Esophagus squamous epithelium (tissue), 5 donors: ENCODE data around the gene EGFR. TPM values are rescaled to one million over a fixed set of nuclear protein-coding genes. Genes with fewer than 3 reads are reported as not detected.

Experiments used
- DNase-seq: peaks from one replicate; lab custom pipeline; 2025; lab: John Stamatoyannopoulos, UW
- H3K27ac ChIP-seq, 4 donors: fragments of 200-600 bp; sonication (generic); one replicate each; pipeline ENCODE4 v1.5.1; 2016 to 2019; ENCODE audit warnings: mild to moderate bottlenecking in 1 of 4
- H3K27me3 ChIP-seq, 4 donors: fragments of 200-600 bp; sonication (generic); 1 replicate in 3 of 4; 2 replicates in 1 of 4; pipeline versions ENCODE4 v1.5.1 to v1.6.0; 2017 to 2021; ENCODE audit warnings: antibody characterized with exemption in 1 of 4
- H3K36me3 ChIP-seq, 3 donors: fragments of 200-600 bp; sonication (generic); one replicate each; pipeline ENCODE4 v1.5.1; 2016 to 2019
- H3K4me1 ChIP-seq, 3 donors: fragments of 200-600 bp; sonication (generic); one replicate each; pipeline ENCODE4 v1.5.1; 2017 to 2019
- H3K4me3 ChIP-seq, 4 donors: fragments of 200-600 bp; sonication (generic); 1 replicate in 3 of 4; 2 replicates in 1 of 4; pipeline ENCODE4 v1.5.1; 2016 to 2019; ENCODE audit warnings: mild to moderate bottlenecking in 2 of 4, moderate library complexity in 1 of 4
- H3K9me3 ChIP-seq, 3 donors: fragments of 200-600 bp; sonication (generic); one replicate each; pipeline ENCODE4 v1.5.1; 2016 to 2019
- CTCF ChIP-seq, 6 experiments: fragments of 450-650 bp in 4 of 6; fragments of 200-600 bp in 2 of 6; sonication (generic) in 2 of 6; IDR thresholded peaks; one replicate each; pipeline ENCODE4 v1.5.1; 2016 to 2019; ENCODE audit warnings: antibody characterized with exemption in 6 of 6, mild to moderate bottlenecking in 4 of 6, moderate library complexity in 4 of 6
- POLR2A ChIP-seq, 4 donors: fragments of 450-650 bp; IDR thresholded peaks; one replicate each; pipeline ENCODE4 v1.6.1; 2017; ENCODE audit warnings: antibody characterized with exemption in 4 of 4, mild to moderate bottlenecking in 4 of 4, moderate library complexity in 3 of 4
- WGBS, 2 donors: methylation state at CpG; one replicate each; pipeline ENCODE4 v1.1.5; 2018; 5-methylcytosine and 5-hydroxymethylcytosine counted together
- intact Hi-C: fragments of 100-400 bp; cut with DNase I; formaldehyde crosslinking; loops from one replicate; pipeline ENCODE4 v1.15.0; 2022
- total RNA-seq, 4 donors: library from RNA; depleted of rRNA; stranded (reverse); fragments of >200 nt; gene quantifications; one replicate each; pipeline ENCODE4 v1.1.0, GENCODE V29; 2016
- donor health status: DM: yes; HTN: yes; CAD: no.

Gene EGFR
- total RNA-seq, 4 donors from 2014 or later = 66.1 to 108 (median 72.3) TPM

- TF ChIP-seq CTCF (IDR thresholded peaks at IDR 0.05) (no peak), POLR2A (IDR thresholded peaks at IDR 0.05) (no peak)
- Histone ChIP-seq H3K9me3 (no peaks in the 10 kb centered on the region), H3K27ac (peak overlapping the region; percentile 56 to 96 (median 90)), H3K27me3 (no peaks in the 10 kb centered on the region), H3K4me1 (peaks cover 43 to 90% (median 61%) of the 10 kb centered on the region in 3 donors), H3K36me3 (peaks cover 0 to 3% (median 0%) of the 10 kb centered on the region in 3 donors), H3K4me3 (no peak overlapping the region)
- intact Hi-C loops = no loop called here
- no peak for DNase-seq
- WGBS, 2 donors = 63 to 71% methylated on average over 3 of the region's 3 CpGs
Measured at GRCh38 chr7:55127135-55127551, 108.3 kb downstream of the EGFR start.

GRCh38 chr7:55127622-55128081 is 108.8 kb downstream of the EGFR start:
- Histone ChIP-seq H3K27me3 (no peaks in the 10 kb centered on the region), H3K36me3 (peaks cover 0 to 3% (median 0%) of the 10 kb centered on the region in 3 donors), H3K9me3 (no peaks in the 10 kb centered on the region), H3K27ac (peak overlapping the region; percentile 56 to 96 (median 90)), H3K4me3 (no peak overlapping the region), H3K4me1 (peaks cover 48 to 92% (median 66%) of the 10 kb centered on the region in 3 donors)
- intact Hi-C loops = no loop called here
- 16 to 43% methylated on average over 6 of the region's 6 CpGs for WGBS, 2 donors
- no peak for TF ChIP-seq POLR2A (IDR thresholded peaks at IDR 0.05)
- TF ChIP-seq CTCF (IDR thresholded peaks at IDR 0.05) = no peak
- DNase-seq = no peak

- H3K4me1 ChIP-seq = peaks cover 60 to 98% (median 77%) of the 10 kb centered on the region in 3 donors
- no peaks in the 10 kb centered on the region for H3K9me3 ChIP-seq
- no peak overlapping the region for H3K4me3 ChIP-seq
- WGBS, 2 donors = 19 to 22% methylated on average over 6 of the region's 6 CpGs
- H3K36me3 ChIP-seq = peaks cover 0 to 3% (median 0%) of the 10 kb centered on the region in 3 donors
- no peaks in the 10 kb centered on the region for H3K27me3 ChIP-seq
- peak overlapping the region; percentile 90 to 96 (median 94) for H3K27ac ChIP-seq
- intact Hi-C loops = no loop called here
- no peak for DNase-seq
- TF ChIP-seq POLR2A (IDR thresholded peaks at IDR 0.05) (no peak), CTCF (IDR thresholded peaks at IDR 0.05) (no peak)
Measured at GRCh38 chr7:55128693-55129394, 110.0 kb downstream of the EGFR start.

- DNase-seq = no peak
- intact Hi-C loops = no loop called here
- Histone ChIP-seq H3K27me3 (no peaks in the 10 kb centered on the region), H3K4me3 (no peak overlapping the region), H3K9me3 (no peaks in the 10 kb centered on the region), H3K27ac (peak overlapping the region; percentile 90 to 96 (median 94)), H3K4me1 (peaks cover 62 to 98% (median 79%) of the 10 kb centered on the region in 3 donors), H3K36me3 (peaks cover 0 to 3% (median 0%) of the 10 kb centered on the region in 3 donors)
- TF ChIP-seq CTCF (IDR thresholded peaks at IDR 0.05) = no peak
- TF ChIP-seq POLR2A (IDR thresholded peaks at IDR 0.05) = no peak
- 29 to 32% methylated on average over 7 to 8 of the region's 8 CpGs for WGBS, 2 donors
Measured at GRCh38 chr7:55129541-55130394, 111.0 kb downstream of the EGFR start.
